Hepatocyte (in vitro differentiated cells): ENCODE results near the gene SPAG5. TPM values are rescaled to one million over a fixed set of nuclear protein-coding genes. Genes with fewer than 3 reads are reported as not detected.
"Not testable (repeated sequence)": the region's sequence is repeated elsewhere in the genome, so short reads cannot be mapped to it uniquely, and the experiment has no call there.

Experiments used
- DNase-seq: peaks from one replicate; pipeline ENCODE4 v3.0.0-alpha.2; 2016; ENCODE audit warnings: low spot score
- H2AFZ ChIP-seq: fragments of 200-600 bp; sonication (generic); 2 replicates; pipeline ENCODE4 v1.6.0; 2016; ENCODE audit warnings: antibody characterized with exemption, mild to moderate bottlenecking
- H3K27ac ChIP-seq: fragments of 200-600 bp; sonication (generic); 2 replicates; pipeline ENCODE4 v1.5.1; 2016; ENCODE audit warnings: mild to moderate bottlenecking
- H3K27me3 ChIP-seq: fragments of 200-600 bp; sonication (generic); 2 replicates; pipeline ENCODE4 v1.6.1; 2016
- H3K36me3 ChIP-seq: fragments of 200-600 bp; sonication (generic); replicated peaks from 2 replicates; pipeline ENCODE4 v1.5.1; 2016; ENCODE audit warnings: low read depth; ENCODE audit not compliant: insufficient read depth
- H3K4me1 ChIP-seq: fragments of 200-600 bp; sonication (generic); 2 replicates; pipeline ENCODE4 v1.5.1; 2016; ENCODE audit warnings: mild to moderate bottlenecking, moderate library complexity; ENCODE audit not compliant: insufficient read depth
- H3K4me2 ChIP-seq: fragments of 200-600 bp; sonication (generic); 2 replicates; pipeline ENCODE4 v1.6.0; 2016
- H3K4me3 ChIP-seq: fragments of 200-600 bp; sonication (generic); 2 replicates; pipeline ENCODE4 v1.5.1; 2016; ENCODE audit warnings: mild to moderate bottlenecking
- H3K79me2 ChIP-seq: fragments of 200-600 bp; sonication (generic); 2 replicates; pipeline ENCODE4 v1.6.0; 2017; ENCODE audit warnings: mild to moderate bottlenecking
- H3K9me2 ChIP-seq: fragments of 200-600 bp; sonication (generic); replicated peaks from 2 replicates; pipeline ENCODE4 v1.6.0; 2017; ENCODE audit warnings: mild to moderate bottlenecking; ENCODE audit not compliant: insufficient read depth
- H3K9me3 ChIP-seq: fragments of 200-600 bp; sonication (generic); 2 replicates; pipeline ENCODE4 v1.5.1; 2016; ENCODE audit warnings: low read depth, mild to moderate bottlenecking
- H4K20me1 ChIP-seq: fragments of 200-600 bp; sonication (generic); 2 replicates; pipeline ENCODE4 v1.6.0; 2016; ENCODE audit warnings: mild to moderate bottlenecking; ENCODE audit not compliant: insufficient read depth, poor library complexity, severe bottlenecking
- CTCF ChIP-seq: fragments of 200-600 bp; sonication (generic); IDR thresholded peaks from 2 replicates; pipeline ENCODE4 v1.5.1; 2016; ENCODE audit warnings: antibody characterized with exemption, mild to moderate bottlenecking; ENCODE audit not compliant: poor library complexity
- EZH2 ChIP-seq: fragments of 200-600 bp; sonication (generic); IDR thresholded peaks from 2 replicates; pipeline ENCODE4 v1.6.1; 2016; ENCODE audit warnings: antibody characterized with exemption, mild to moderate bottlenecking, borderline replicate concordance
- EZH2phosphoT487 ChIP-seq: fragments of 200-600 bp; sonication (generic); IDR thresholded peaks from one replicate; pipeline ENCODE4 v1.6.1; 2018; ENCODE audit warnings: antibody characterized with exemption, mild to moderate bottlenecking, low read depth, moderate library complexity; ENCODE audit not compliant: unreplicated experiment, severe bottlenecking
- WGBS: methylation state at CpG from one replicate; pipeline ENCODE4 v1.1.6; 2016; ENCODE audit warnings: low lambda C conversion rate; ENCODE audit errors: missing lambda C conversion rate; 5-methylcytosine and 5-hydroxymethylcytosine counted together
- polyA plus RNA-seq: library from polyadenylated mRNA; unstranded; fragments of >200 nt; fragmentation: Nextera tagmentation; extraction: Ambion mirVana; gene quantifications from 2 replicates; pipeline ENCODE4 v1.2.1, GENCODE V29; 2016
- total RNA-seq: library from RNA; depleted of rRNA; stranded (reverse); fragments of >200 nt; gene quantifications from 2 replicates; pipeline ENCODE4 v1.2.3, GENCODE V29; 2014

Gene SPAG5
- total and polyA plus RNA-seq, 2 experiments from 2014 or later, result 13.9 to 17.9 TPM

DNA sequence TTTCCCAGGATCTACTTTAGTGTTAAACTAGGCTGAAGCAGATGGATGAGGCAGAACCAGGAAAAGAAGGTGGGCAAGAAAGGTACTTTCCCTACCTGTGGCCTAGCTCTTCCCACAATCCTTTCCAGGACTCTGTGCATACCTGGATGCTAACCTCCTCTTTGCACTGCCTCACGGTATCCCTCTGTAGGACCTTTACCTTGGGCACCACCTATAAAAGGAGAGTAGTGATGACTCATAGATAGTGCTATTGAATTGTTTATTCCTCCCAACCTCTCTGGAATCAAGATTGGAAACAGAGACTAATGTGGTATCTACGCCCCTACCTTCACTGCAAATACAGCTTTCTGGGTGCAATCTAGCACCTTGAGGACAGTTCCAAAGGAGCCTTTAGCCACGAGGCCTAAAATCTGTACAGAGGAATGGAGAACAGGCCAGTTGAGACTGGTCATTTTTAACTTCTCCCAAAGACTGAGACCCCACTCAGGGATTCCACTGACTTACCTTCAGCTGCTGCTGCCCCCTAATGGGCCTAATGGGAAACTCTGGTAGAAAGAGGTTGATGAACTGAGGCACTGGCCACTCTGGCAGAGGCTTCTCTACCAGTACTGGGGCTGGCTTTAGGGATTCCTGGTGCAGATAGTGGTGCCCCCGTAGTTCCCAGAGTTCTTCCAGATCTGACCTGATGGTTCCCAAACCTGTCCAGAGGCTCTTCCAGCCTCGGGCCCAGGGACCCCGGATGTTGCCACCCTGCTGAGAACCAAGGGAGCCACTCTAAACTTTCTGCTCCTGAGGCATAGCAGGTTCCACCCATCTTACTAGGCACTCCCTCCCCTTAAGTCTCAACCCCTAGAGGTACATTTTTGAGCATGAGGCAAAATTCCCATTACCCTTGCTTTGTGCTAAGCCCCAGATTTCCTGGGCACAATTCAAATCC is 14.4 kb upstream of the SPAG5 start:
- Histone ChIP-seq H3K4me1 (no peaks in the 10 kb centered on the region), H4K20me1 (no peaks in the 10 kb centered on the region), H3K79me2 (no peaks in the 10 kb centered on the region), H2AFZ (no peak overlapping the region), H3K36me3 (no peaks in the 10 kb centered on the region), H3K9me3 (no peaks in the 10 kb centered on the region), H3K9me2 (no peaks in the 10 kb centered on the region), H3K4me3 (no peak overlapping the region), H3K4me2 (no peak overlapping the region), H3K27me3 (no peaks in the 10 kb centered on the region), H3K27ac (no peak overlapping the region)
- peak; percentile 65 for DNase-seq
- TF ChIP-seq CTCF (peak; percentile 67), EZH2 (no peak)
- 77% methylated on average over 6 of the region's 6 CpGs for WGBS

DNA sequence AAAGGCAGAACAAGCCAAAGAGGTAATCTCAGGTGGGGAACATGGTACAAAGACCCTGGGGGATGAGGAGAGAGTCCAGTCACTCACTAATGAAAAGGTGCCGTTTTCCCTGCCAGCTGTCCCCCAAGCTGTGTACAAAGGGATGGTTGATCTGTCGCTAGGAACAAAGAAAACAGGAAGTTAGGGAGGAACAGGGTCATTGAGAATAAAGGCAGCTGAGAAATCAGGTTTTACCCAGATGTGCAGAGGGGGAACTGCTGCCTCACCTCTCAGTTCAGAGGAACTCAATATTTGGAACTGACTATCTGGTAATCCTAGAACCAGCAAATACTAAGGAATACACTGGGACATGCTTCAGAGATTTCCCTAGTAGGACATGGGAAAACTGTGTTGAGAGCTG is 13.7 kb upstream of the SPAG5 start:
- H3K4me1 ChIP-seq, result no peaks in the 10 kb centered on the region
- no peaks in the 10 kb centered on the region for H4K20me1 ChIP-seq
- no peaks in the 10 kb centered on the region for H3K9me2 ChIP-seq
- H3K4me2 ChIP-seq, result no peak overlapping the region
- H3K9me3 ChIP-seq, result no peaks in the 10 kb centered on the region
- no peaks in the 10 kb centered on the region for H3K36me3 ChIP-seq
- H3K4me3 ChIP-seq, result no peak overlapping the region
- no peak for DNase-seq
- H2AFZ ChIP-seq, result no peak overlapping the region
- H3K27ac ChIP-seq, result no peak overlapping the region
- no peaks in the 10 kb centered on the region for H3K79me2 ChIP-seq
- no peaks in the 10 kb centered on the region for H3K27me3 ChIP-seq
- no peak for TF ChIP-seq CTCF
- TF ChIP-seq EZH2, result no peak
- no peak for TF ChIP-seq EZH2phosphoT487
- WGBS, result 90% methylated on average over 2 of the region's 2 CpGs

GRCh38 chr17:28610376-28610775 is 11.6 kb upstream of the SPAG5 start:
- no peaks in the 10 kb centered on the region for H4K20me1 ChIP-seq
- H3K4me1 ChIP-seq, result no peaks in the 10 kb centered on the region
- no peaks in the 10 kb centered on the region for H3K36me3 ChIP-seq
- H3K9me2 ChIP-seq, result no peaks in the 10 kb centered on the region
- no peak overlapping the region for H3K4me3 ChIP-seq
- no peaks in the 10 kb centered on the region for H3K27me3 ChIP-seq
- no peak overlapping the region for H3K4me2 ChIP-seq
- H3K79me2 ChIP-seq, result no peaks in the 10 kb centered on the region
- H3K27ac ChIP-seq, result no peak overlapping the region
- no peak overlapping the region for H2AFZ ChIP-seq
- H3K9me3 ChIP-seq, result no peaks in the 10 kb centered on the region
- TF ChIP-seq EZH2phosphoT487 (no peak), EZH2 (no peak), CTCF (no peak)
- 83% methylated on average over 8 of the region's 8 CpGs for whole genome bisulfite sequencing
- DNase-seq, result no peak

DNA sequence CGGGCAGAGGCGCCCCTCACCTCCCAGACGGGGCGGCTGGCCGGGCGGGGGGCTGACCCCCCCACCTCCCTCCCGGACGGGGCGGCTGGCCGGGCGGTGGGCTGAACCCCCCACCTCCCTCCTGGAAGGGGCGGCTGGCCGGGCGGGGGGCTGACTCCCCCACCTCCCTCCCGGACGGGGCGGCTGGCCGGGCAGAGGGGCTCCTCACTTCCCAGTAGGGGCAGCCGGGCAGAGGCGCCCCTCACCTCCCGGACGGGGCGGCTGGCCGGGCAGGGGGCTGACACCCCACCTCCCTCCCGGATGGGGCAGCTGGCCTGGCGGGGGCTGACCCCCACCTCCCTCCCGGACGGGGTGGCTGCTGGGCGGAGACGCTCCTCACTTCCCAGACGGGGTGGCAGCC is 5.2 kb upstream of the SPAG5 start:
- not testable (repeated sequence) for H3K4me3 ChIP-seq, H3K27ac ChIP-seq, H4K20me1 ChIP-seq, H3K4me1 ChIP-seq, H3K36me3 ChIP-seq, H3K9me2 ChIP-seq, H2AFZ ChIP-seq, DNase-seq, H3K4me2 ChIP-seq, H3K9me3 ChIP-seq, H3K79me2 ChIP-seq, H3K27me3 ChIP-seq
- WGBS, result no CpG with 5 or more reads among the region's 31 CpGs
